Measurements from ENCODE around the gene MED16.

GRCh38 chr19:900043-900301 is 7.0 kb upstream of the MED16 start:
- TF ChIP-seq CTCF (IDR thresholded peaks at IDR 0.05): no peak
- TF ChIP-seq POLR2A (IDR thresholded peaks at IDR 0.05): no peak

Data from right lobe of liver (tissue), 4 donors.